ENCODE data around the gene FLNB.
A peak's percentile ranks its signal among the peaks of the same experiment; 100 is the strongest.

Gene FLNB

DNA sequence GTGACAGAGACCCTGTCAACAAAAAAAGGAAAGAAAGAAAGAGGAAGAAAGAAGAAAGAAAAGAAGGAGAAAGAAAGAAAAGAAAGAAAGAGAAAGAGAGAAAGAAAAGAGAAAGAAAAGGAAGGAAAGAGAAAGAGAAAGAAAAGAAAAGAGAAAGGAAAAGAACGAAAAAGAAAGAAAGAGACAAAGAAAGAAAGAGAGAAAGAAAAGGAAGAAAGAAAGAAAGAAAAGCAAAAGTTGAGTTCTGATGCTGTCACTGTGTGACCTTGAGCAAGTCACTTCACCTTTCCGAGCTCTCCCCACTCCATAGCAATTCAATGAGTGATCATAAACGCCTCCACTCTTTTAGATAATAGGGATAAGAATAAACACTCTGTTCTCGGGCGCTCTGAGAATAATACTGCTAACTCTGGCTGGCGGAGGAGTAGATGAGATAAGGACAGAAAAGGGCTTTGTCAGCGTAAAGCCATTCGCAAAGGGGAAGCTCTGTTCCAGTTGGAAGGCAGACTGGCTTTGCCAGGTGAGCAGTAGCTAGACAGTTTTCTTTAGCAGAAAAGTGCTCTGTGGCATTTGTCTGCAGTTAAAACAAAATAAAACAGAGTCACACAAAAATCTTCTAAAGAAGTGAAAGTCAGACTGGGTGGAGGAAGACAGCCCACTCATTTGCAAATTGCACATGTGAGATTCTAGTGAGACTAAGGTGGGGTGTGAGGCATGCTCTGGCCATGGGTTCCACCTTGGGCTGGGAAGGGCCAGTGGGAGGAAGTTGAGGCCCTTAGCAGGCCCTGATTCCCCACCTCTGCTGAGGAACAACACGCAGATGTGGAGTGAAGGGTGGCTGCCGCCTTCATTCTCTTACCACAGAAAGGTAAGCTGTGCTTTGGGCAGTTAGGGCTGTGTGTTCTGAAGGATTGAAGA lies 9.6 kb upstream of the FLNB start:
- Histone ChIP-seq H3K27me3 (ENCODE audit: control insufficient read depth in 3 of 3, insufficient read depth in 3 of 3, low read depth in 1 of 3, low read length in 3 of 3) (no peaks in the 10 kb centered on the region), H2AK5ac (ENCODE audit: low read depth, low read length) (no peak overlapping the region), H3K23ac (ENCODE audit: low read depth, low read length, poor library complexity) (no peak overlapping the region), H3K18ac (ENCODE audit: low read length) (no peak overlapping the region), H3K14ac (ENCODE audit: low read length) (no peak overlapping the region), H3K9ac (ENCODE audit: low read depth, low read length, poor library complexity) (no peak overlapping the region), H2BK12ac (ENCODE audit: low read length) (no peak overlapping the region), H3K4me2 (ENCODE audit: insufficient read depth, low read length, poor library complexity, severe bottlenecking) (no peak overlapping the region), H2BK120ac (ENCODE audit: low read depth, low read length) (no peak overlapping the region), H3K79me1 (ENCODE audit: low read depth, low read length) (no peaks in the 10 kb centered on the region), H2AFZ (ENCODE audit: low read length) (peak overlapping the region; percentile 3), H3K4me1 (ENCODE audit: control insufficient read depth in 2 of 2, insufficient read depth in 1 of 2, low read depth in 1 of 2, low read length in 2 of 2) (no peaks in the 10 kb centered on the region), H3K36me3 (replicated peaks in 1 of 2; ENCODE audit: control insufficient read depth in 2 of 2, insufficient read depth in 2 of 2, low read length in 2 of 2) (no peaks in the 10 kb centered on the region), H3K4ac (ENCODE audit: low read length) (no peak overlapping the region), H4K91ac (ENCODE audit: low read depth, low read length, poor library complexity) (no peak overlapping the region), H3K9me3 (replicated peaks in 1 of 2; ENCODE audit: control insufficient read depth in 2 of 2, insufficient read depth in 1 of 2, low read depth in 1 of 2, low read length in 2 of 2) (no peaks in the 10 kb centered on the region), H4K8ac (ENCODE audit: low read depth, low read length) (no peak overlapping the region), H3K4me3 (ENCODE audit: low read length in 2 of 2) (no peak overlapping the region), H2BK5ac (ENCODE audit: low read length) (no peak overlapping the region), H2BK15ac (ENCODE audit: low read length) (no peak overlapping the region), H3K27ac (replicated peaks; ENCODE audit: low read length) (no peak overlapping the region)
- DNase-seq (ENCODE audit: low spot score): no peak
- WGBS, 2 donors (ENCODE audit: extremely low coverage in 2 of 2, insufficient read length in 2 of 2, insufficient replicate concordance in 1 of 2): no CpG with 5 or more reads among the region's 10 CpGs

DNA sequence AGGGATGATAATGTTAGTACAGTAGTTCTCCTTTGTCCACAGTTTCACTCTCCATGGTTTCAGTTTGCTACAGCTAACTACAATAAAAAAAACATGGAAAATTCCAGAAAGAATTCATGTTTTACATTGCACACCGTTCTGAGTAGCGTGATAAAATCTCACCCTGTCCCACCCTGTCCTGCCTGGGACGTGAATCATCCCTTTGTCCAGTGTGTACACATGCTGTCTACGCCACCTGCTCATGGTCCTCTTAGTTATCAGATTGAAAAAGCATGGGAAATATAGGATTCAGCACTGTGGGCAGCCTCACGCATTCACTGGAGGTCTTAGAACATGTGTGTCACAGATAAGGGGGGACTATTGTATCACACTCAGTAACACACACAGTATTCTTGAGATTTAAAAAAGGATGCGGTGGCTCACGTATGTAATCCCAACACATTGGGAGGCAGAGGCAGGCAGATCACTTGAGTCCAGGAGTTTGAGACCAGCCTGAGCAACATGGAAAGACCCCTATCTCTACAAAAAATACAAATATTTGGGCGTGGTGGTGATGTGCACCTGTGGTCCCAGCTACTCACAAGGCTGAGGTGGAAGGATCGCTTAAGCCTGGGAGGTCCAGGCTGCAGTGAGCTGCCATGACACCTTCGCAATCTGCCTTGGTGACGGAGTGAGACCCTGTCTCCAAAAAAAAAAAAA lies 8.7 kb upstream of the FLNB start:
- H4K91ac ChIP-seq (ENCODE audit: low read depth, low read length, poor library complexity): no peak overlapping the region
- no peak overlapping the region for H2AFZ ChIP-seq (ENCODE audit: low read length)
- H2BK15ac ChIP-seq (ENCODE audit: low read length): no peak overlapping the region
- no peak overlapping the region for H3K4me2 ChIP-seq (ENCODE audit: insufficient read depth, low read length, poor library complexity, severe bottlenecking)
- H3K14ac ChIP-seq (ENCODE audit: low read length): no peak overlapping the region
- H3K18ac ChIP-seq (ENCODE audit: low read length): no peak overlapping the region
- H3K4me3 ChIP-seq (ENCODE audit: low read length in 2 of 2): no peak overlapping the region
- H2BK120ac ChIP-seq (ENCODE audit: low read depth, low read length): no peak overlapping the region
- H3K9me3 ChIP-seq (replicated peaks in 1 of 2; ENCODE audit: control insufficient read depth in 2 of 2, insufficient read depth in 1 of 2, low read depth in 1 of 2, low read length in 2 of 2): no peaks in the 10 kb centered on the region
- WGBS, 2 donors (ENCODE audit: extremely low coverage in 2 of 2, insufficient read length in 2 of 2, insufficient replicate concordance in 1 of 2): no CpG with 5 or more reads among the region's 11 CpGs
- H2AK5ac ChIP-seq (ENCODE audit: low read depth, low read length): no peak overlapping the region
- no peak overlapping the region for H3K9ac ChIP-seq (ENCODE audit: low read depth, low read length, poor library complexity)
- H3K27me3 ChIP-seq (ENCODE audit: control insufficient read depth in 3 of 3, insufficient read depth in 3 of 3, low read depth in 1 of 3, low read length in 3 of 3): no peaks in the 10 kb centered on the region
- no peak for DNase-seq (ENCODE audit: low spot score)
- no peak overlapping the region for H4K8ac ChIP-seq (ENCODE audit: low read depth, low read length)
- no peak overlapping the region for H3K23ac ChIP-seq (ENCODE audit: low read depth, low read length, poor library complexity)
- H2BK5ac ChIP-seq (ENCODE audit: low read length): no peak overlapping the region
- no peaks in the 10 kb centered on the region for H3K79me1 ChIP-seq (ENCODE audit: low read depth, low read length)
- no peak overlapping the region for H3K4ac ChIP-seq (ENCODE audit: low read length)
- H3K27ac ChIP-seq (replicated peaks; ENCODE audit: low read length): no peak overlapping the region
- H2BK12ac ChIP-seq (ENCODE audit: low read length): no peak overlapping the region
- no peaks in the 10 kb centered on the region for H3K4me1 ChIP-seq (ENCODE audit: control insufficient read depth in 2 of 2, insufficient read depth in 1 of 2, low read depth in 1 of 2, low read length in 2 of 2)
- H3K36me3 ChIP-seq (replicated peaks in 1 of 2; ENCODE audit: control insufficient read depth in 2 of 2, insufficient read depth in 2 of 2, low read length in 2 of 2): no peaks in the 10 kb centered on the region

DNA sequence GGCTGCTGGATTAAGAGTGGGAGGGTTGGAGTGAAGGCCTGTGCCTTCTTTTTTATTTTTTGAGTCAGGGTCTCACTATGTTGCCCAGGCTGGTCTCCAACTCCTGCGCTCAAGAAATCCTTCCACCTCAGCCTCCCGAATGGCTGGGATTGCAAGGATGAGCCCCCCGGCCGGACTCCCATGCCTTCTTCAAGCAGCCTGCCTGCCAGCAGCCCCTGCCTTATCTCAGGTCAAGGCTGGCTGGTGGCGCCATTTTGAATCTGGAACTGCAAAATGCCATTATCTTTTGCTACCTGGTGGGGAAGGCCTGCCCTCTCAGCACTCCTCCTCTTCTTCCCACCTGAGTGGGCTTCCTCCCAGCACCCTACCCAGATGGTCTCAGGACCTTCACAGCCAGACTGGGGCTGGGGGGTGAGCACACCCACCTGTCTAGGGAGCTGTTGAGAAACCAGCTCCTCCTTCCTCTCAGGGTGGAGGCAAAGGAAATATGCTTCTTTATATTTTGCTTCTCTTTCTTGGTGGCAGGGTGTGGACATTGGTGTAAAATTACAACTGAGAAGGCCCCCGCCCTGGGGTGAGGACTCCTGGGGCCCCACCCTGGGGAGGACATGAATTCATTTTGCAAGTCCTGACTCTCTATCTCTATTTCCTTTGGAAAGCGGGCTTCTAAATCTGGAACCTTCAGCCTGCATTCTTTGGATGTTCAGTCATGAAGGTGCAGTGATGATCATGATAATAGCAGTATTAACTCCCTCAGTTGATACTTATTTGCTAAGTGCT lies 7.7 kb upstream of the FLNB start:
- Histone ChIP-seq H3K4me1 (ENCODE audit: control insufficient read depth in 2 of 2, insufficient read depth in 1 of 2, low read depth in 1 of 2, low read length in 2 of 2) (no peaks in the 10 kb centered on the region), H3K9ac (ENCODE audit: low read depth, low read length, poor library complexity) (no peak overlapping the region), H3K27ac (replicated peaks; ENCODE audit: low read length) (no peak overlapping the region), H4K91ac (ENCODE audit: low read depth, low read length, poor library complexity) (no peak overlapping the region), H3K14ac (ENCODE audit: low read length) (no peak overlapping the region), H3K23ac (ENCODE audit: low read depth, low read length, poor library complexity) (no peak overlapping the region), H3K18ac (ENCODE audit: low read length) (no peak overlapping the region), H3K4ac (ENCODE audit: low read length) (no peak overlapping the region), H2BK120ac (ENCODE audit: low read depth, low read length) (no peak overlapping the region), H4K8ac (ENCODE audit: low read depth, low read length) (no peak overlapping the region), H3K9me3 (replicated peaks in 1 of 2; ENCODE audit: control insufficient read depth in 2 of 2, insufficient read depth in 1 of 2, low read depth in 1 of 2, low read length in 2 of 2) (no peaks in the 10 kb centered on the region), H2AFZ (ENCODE audit: low read length) (no peak overlapping the region), H3K36me3 (replicated peaks in 1 of 2; ENCODE audit: control insufficient read depth in 2 of 2, insufficient read depth in 2 of 2, low read length in 2 of 2) (no peaks in the 10 kb centered on the region), H2BK5ac (ENCODE audit: low read length) (no peak overlapping the region), H3K4me2 (ENCODE audit: insufficient read depth, low read length, poor library complexity, severe bottlenecking) (no peak overlapping the region), H2BK15ac (ENCODE audit: low read length) (no peak overlapping the region), H2AK5ac (ENCODE audit: low read depth, low read length) (no peak overlapping the region), H3K79me1 (ENCODE audit: low read depth, low read length) (no peaks in the 10 kb centered on the region), H2BK12ac (ENCODE audit: low read length) (no peak overlapping the region), H3K4me3 (ENCODE audit: low read length in 2 of 2) (no peak overlapping the region), H3K27me3 (ENCODE audit: control insufficient read depth in 3 of 3, insufficient read depth in 3 of 3, low read depth in 1 of 3, low read length in 3 of 3) (no peaks in the 10 kb centered on the region)
- no CpG with 5 or more reads among the region's 7 CpGs for WGBS, 2 donors (ENCODE audit: extremely low coverage in 2 of 2, insufficient read length in 2 of 2, insufficient replicate concordance in 1 of 2)
- no peak for DNase-seq (ENCODE audit: low spot score)

DNA sequence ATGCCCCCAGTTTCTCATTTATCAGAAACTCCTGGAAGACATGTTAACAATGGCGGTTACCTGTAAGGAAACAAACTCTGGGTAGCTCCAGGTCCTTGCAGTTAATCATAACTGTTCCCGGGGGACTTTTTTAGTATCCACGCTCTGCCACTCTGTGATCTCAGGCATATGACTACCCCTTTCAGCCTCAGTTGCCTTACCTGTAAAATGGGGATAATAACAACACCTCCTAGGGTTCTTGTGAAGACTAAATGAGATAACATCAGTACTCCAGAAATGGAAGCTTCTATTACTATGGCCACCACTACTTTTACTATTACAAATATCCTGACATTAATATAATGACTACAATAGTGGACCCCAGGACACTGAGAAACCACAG lies 7.1 kb upstream of the FLNB start:
- no peak for DNase-seq (ENCODE audit: low spot score)
- no peak overlapping the region for H3K4ac ChIP-seq (ENCODE audit: low read length)
- no peak overlapping the region for H2BK12ac ChIP-seq (ENCODE audit: low read length)
- no peak overlapping the region for H3K4me2 ChIP-seq (ENCODE audit: insufficient read depth, low read length, poor library complexity, severe bottlenecking)
- no peak overlapping the region for H2BK120ac ChIP-seq (ENCODE audit: low read depth, low read length)
- no peak overlapping the region for H3K23ac ChIP-seq (ENCODE audit: low read depth, low read length, poor library complexity)
- no peak overlapping the region for H4K91ac ChIP-seq (ENCODE audit: low read depth, low read length, poor library complexity)
- no peaks in the 10 kb centered on the region for H3K4me1 ChIP-seq (ENCODE audit: control insufficient read depth in 2 of 2, insufficient read depth in 1 of 2, low read depth in 1 of 2, low read length in 2 of 2)
- WGBS, 2 donors (ENCODE audit: extremely low coverage in 2 of 2, insufficient read length in 2 of 2, insufficient replicate concordance in 1 of 2): no CpG with 5 or more reads among the region's 3 CpGs
- H4K8ac ChIP-seq (ENCODE audit: low read depth, low read length): no peak overlapping the region
- H3K27ac ChIP-seq (replicated peaks; ENCODE audit: low read length): no peak overlapping the region
- H3K9ac ChIP-seq (ENCODE audit: low read depth, low read length, poor library complexity): no peak overlapping the region
- no peak overlapping the region for H2AFZ ChIP-seq (ENCODE audit: low read length)
- no peak overlapping the region for H2BK15ac ChIP-seq (ENCODE audit: low read length)
- H3K36me3 ChIP-seq (replicated peaks in 1 of 2; ENCODE audit: control insufficient read depth in 2 of 2, insufficient read depth in 2 of 2, low read length in 2 of 2): no peaks in the 10 kb centered on the region
- H3K18ac ChIP-seq (ENCODE audit: low read length): no peak overlapping the region
- no peak overlapping the region for H2BK5ac ChIP-seq (ENCODE audit: low read length)
- H3K4me3 ChIP-seq (ENCODE audit: low read length in 2 of 2): no peak overlapping the region
- no peak overlapping the region for H3K14ac ChIP-seq (ENCODE audit: low read length)
- H2AK5ac ChIP-seq (ENCODE audit: low read depth, low read length): no peak overlapping the region
- H3K79me1 ChIP-seq (ENCODE audit: low read depth, low read length): no peaks in the 10 kb centered on the region
- H3K9me3 ChIP-seq (replicated peaks in 1 of 2; ENCODE audit: control insufficient read depth in 2 of 2, insufficient read depth in 1 of 2, low read depth in 1 of 2, low read length in 2 of 2): no peaks in the 10 kb centered on the region
- no peaks in the 10 kb centered on the region for H3K27me3 ChIP-seq (ENCODE audit: control insufficient read depth in 3 of 3, insufficient read depth in 3 of 3, low read depth in 1 of 3, low read length in 3 of 3)

Measured in neuronal stem cell (in vitro differentiated cells).